Measurements from ENCODE around the gene DBNL.
"Not testable (repeated sequence)": the region's sequence is repeated elsewhere in the genome, so short reads cannot be mapped to it uniquely, and the experiment has no call there.

The DBNL gene

DNA sequence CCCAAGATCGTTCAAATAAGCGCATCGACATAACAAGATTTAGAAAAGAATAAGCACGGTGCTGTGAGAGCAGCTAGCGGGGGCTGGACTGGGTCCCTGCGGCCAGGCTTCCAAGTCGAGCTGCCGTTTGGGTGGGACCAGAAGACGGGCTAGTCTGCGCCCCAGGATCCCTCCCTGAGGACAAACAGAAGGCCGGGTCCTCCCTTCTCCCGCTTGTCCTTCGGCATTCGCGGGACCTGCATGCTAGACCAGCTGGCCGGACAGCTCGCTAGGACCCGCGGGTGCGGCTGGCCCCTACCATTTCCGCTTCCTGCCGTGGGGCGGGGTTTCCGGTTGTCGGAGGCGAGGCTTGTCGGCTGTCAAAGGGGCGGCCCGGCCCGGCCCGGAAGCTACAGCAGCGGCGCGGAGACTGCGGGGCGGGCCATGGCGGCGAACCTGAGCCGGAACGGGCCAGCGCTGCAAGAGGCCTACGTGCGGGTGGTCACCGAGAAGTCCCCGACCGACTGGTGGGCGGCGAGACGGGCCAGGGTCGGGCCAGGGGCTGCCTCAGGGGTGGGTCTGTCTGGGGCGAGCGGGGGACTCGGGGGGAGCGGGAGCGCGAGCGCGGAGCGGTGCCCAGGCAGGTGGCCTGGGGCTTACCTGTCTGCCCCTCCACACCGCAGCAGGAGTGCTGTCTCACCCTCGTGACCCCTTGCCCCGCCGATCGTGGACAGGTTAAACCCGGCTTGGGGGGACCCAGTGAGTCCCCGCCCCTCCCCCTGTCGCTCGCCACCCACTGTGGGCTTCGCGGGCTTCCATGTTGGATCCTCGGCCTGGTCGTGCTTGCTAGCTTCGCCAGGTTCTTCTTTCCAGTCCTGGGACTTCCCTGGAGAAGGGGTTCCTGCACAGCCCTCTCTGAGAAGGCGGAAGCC lies at the start of gene DBNL:
TSS of gene DBNL (plus strand) at position 388 of the 911 bp plus-strand sequence. CDS start at position 424, 36 bp downstream.
- DNase-seq (ENCODE audit: low read depth in 2 of 2, low spot score in 1 of 2), result peak; percentile 77 to 84

- not testable (repeated sequence) for DNase-seq (ENCODE audit: low read depth in 2 of 2, low spot score in 1 of 2)
Observed at GRCh38 chr7:43997532-43997931, 47.0 kb upstream of the DBNL start, which contains the start of gene SPDYE1. TSS of gene SPDYE1 (plus strand) at chr7:43997897. CDS start at chr7:43999950, 2,053 bp downstream.

DNA sequence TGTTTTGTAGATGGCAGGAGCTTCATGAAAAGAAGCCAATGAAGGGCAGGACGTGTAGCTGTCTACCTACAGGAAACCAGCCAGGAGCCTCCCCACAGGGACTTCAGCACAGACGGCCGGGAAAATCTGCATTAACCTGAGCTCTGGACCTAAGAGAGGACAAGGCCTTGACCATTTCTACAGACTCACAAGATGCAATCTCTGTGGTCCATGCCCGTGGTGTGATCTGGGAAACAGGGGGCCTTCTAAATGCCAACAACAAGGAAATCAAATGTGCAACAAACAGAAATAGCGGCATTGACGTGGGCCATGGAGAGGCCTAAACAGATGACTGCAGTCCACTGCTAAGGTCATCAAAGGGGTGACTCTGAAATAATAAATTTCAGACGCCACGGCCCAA lies 32.4 kb upstream of the DBNL start:
- DNase-seq (ENCODE audit: low read depth in 2 of 2, low spot score in 1 of 2), result not testable (repeated sequence)

DNA sequence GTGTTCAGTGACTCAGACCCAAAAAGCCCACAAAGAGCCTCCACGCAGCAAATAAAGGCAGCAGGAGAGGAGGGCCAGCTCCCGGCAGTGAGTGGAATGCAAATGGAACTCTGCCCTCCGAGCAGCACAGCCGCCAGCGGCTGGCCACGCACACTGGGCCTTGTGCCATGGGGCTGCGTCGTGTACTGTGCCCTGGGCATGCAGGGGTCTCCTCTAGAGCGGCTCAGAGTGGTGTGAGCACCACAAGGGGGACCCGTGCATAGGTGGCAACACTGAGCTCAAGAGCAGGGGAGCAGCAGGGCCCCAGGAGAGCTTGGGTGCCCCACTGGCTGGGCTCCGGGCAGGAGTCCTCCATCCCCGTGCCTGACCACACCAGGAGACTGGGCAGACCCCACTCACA lies 29.4 kb upstream of the DBNL start:
- DNase-seq (ENCODE audit: low read depth in 2 of 2, low spot score in 1 of 2), result not testable (repeated sequence)

DNA sequence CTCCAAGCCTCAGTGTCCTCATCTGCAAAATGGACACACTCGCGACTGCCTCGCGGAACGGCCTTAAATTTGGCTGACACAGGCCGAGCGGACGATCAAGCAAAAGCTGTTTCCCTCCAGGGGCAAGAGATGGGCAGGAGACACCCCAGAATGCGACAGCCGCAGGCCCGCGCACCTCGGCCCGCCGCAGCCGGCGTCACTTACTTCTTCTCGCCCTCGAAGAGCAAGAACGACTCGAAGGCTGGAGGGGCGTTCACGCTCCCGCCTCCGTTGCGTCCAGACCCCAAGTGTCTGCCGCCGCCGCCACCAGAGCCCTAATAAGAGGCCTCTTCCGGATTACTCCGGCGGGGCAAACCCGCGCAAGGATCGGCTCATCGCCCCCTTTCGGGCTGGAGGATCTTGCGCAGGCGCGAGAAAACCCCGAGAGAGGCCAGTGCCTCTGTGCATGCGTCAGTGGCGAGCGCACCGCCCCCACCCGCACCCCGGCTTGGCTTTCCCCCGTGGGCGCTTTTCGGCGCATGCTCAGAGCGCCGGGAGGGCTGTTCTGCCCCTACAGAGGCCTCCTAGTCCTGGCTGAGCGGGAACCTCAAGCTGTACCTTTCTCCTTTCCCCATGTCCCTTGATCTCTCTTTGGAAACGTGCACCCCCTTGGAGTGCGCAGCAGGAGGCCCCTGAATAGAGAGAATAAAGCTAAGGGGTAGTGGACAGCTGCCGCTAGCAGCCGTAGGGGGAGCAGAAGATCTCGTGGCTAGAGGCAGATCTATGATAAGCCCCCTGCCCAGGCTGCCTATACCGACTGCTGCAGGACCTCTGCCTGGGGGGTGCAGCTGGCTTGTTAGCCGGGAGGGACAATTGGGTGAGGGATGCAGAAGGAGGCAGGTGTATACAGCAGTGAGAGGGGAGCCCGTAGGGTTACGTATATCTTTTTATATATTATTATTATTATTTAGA lies 25.4 kb upstream of the DBNL start:
- DNase-seq (ENCODE audit: low read depth in 2 of 2, low spot score in 1 of 2), result peak; percentile 95 to 98

GRCh38 chr7:44019825-44020224 lies 24.7 kb upstream of the DBNL start:
- DNase-seq (ENCODE audit: low read depth in 2 of 2, low spot score in 1 of 2), result not testable (repeated sequence)

DNA sequence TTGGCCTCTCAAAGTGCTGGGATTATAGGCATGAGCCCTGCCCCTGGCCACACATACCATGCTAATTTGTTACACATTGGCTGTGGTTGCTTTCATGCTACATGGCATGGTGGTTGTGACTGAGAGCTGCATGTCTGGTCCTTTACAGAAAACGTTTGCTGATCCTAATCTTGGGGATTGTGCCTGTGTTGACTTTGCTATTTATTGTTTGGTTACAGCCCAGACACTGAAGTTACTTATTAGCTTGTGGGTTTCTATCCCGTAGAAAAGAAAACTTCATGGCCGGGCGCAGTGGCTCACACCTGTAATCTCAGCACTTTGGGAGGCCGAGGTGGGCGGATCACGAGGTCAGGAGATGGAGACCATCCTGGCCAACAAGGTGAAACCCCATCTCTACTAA lies 22.4 kb upstream of the DBNL start:
- DNase-seq (ENCODE audit: low read depth in 2 of 2, low spot score in 1 of 2), result not testable (repeated sequence)

GRCh38 chr7:44022796-44023467 lies 21.6 kb upstream of the DBNL start:
- DNase-seq (ENCODE audit: low read depth in 2 of 2, low spot score in 1 of 2), result not testable (repeated sequence)

GRCh38 chr7:44029433-44029832 lies 15.1 kb upstream of the DBNL start:
- DNase-seq (ENCODE audit: low read depth in 2 of 2, low spot score in 1 of 2), result not testable (repeated sequence)

DNA sequence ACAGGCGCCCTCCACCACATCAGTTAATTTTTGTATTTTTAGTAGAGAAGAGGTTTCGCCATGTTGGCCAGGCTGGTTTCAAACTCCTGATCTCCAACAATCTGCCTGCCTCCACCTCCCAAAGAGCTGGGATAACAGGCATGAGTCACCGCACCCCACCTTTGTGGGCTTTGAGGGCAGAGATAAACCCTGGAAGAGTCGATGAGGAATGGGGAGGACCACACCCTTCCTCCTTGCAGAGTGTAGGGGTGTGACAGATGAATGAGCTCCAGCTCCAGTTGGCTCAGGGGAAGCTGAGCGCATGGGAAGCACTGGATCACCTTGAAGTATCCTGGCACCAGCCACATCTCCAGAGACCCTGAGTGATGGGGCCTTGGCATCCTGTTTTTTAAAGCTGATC lies 14.5 kb upstream of the DBNL start:
- DNase-seq (ENCODE audit: low read depth in 2 of 2, low spot score in 1 of 2), result not testable (repeated sequence)

DNA sequence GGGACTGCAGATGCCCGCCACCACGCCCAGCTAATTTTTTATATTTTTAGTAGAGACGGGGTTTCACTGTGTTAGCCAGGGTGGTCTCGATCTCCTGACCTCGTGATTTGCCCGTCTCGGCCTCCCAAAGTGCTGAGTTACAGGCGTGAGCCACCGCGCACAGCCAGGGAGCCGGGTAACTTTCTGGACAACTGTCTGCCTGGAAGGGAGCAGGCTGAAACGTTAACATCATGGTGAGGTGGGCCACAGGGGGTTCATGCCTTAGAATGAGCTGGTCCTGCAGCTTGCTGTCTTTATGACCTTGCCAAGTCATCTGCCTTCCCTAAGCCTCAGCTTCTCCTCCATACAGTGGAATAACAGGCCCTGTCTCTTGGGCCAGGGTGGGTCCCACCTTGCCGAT lies 13.2 kb upstream of the DBNL start:
- not testable (repeated sequence) for DNase-seq (ENCODE audit: low read depth in 2 of 2, low spot score in 1 of 2)

- not testable (repeated sequence) for DNase-seq (ENCODE audit: low read depth in 2 of 2, low spot score in 1 of 2)
Observed at GRCh38 chr7:44032031-44032430, 12.5 kb upstream of the DBNL start.

DNA sequence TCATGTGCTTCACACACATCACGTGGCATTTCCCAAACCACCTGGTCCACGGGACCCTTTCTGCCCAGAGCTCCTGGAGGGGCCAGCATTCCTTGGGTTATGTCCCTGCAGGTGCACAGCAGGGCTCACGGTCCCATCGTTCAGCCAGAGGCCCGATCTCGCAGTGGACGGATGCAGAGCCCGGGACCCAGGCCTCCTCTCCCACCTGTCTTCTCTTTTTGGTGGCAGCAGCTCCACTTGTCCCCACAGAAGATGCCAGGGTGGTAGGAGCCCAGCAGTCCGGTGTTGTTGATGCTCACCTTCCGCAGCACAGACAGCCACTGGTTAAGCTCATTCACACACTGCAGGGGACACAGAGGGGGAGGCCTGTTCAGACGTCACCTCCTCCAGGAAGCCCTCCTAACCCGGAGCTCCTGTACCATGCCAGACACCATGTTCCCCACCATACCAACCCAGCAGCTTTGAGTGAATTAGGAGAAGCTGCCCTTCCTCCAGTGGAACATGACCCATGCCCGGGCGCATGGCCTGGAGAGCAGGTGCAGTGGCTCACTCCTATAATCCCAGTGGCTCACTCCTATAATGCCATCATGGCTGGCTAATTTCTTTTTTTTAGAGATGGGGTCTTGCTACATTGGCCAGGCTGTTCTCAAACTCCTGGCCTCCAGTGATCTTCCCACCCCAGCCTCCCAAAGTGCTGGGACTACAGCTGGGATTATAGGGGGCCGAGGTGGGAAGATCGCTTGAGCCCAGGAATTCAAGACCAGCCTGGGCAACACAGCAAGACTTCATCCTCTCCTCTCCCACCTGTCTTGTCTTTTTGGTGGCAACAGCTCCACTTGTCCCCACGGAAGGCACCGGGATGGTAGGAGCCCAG lies 10.3 kb upstream of the DBNL start:
- DNase-seq (ENCODE audit: low read depth in 2 of 2, low spot score in 1 of 2), result not testable (repeated sequence)

- DNase-seq (ENCODE audit: low read depth in 2 of 2, low spot score in 1 of 2), result not testable (repeated sequence)
Observed at GRCh38 chr7:44036364-44036763, 8.1 kb upstream of the DBNL start.

- DNase-seq (ENCODE audit: low read depth in 2 of 2, low spot score in 1 of 2), result not testable (repeated sequence)
Observed at GRCh38 chr7:44037951-44038350, 6.6 kb upstream of the DBNL start.

DNA sequence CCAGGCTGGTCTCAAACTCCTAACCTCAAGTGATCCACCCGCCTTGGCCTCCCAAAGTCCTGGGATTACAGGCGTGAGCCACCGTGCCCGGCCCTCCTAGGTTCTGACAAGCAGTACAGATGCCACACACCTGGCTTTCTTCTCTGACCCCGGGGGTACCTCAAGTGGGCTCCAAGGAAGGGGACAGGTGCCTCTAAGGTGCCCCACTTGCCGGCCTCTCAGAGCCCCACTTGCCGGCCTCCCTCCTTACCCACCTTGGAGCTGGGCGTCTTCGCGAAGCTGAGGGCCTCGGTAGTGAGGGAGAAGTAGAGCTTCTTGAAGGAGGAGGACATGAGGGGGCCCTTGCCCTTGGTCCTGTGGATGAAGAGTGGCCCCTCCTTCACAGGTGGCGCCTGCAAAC lies 5.9 kb upstream of the DBNL start:
- not testable (repeated sequence) for DNase-seq (ENCODE audit: low read depth in 2 of 2, low spot score in 1 of 2)

GRCh38 chr7:44038961-44039558 lies 5.4 kb upstream of the DBNL start:
- peak; percentile 46 to 53 for DNase-seq (ENCODE audit: low read depth in 2 of 2, low spot score in 1 of 2)

DNA sequence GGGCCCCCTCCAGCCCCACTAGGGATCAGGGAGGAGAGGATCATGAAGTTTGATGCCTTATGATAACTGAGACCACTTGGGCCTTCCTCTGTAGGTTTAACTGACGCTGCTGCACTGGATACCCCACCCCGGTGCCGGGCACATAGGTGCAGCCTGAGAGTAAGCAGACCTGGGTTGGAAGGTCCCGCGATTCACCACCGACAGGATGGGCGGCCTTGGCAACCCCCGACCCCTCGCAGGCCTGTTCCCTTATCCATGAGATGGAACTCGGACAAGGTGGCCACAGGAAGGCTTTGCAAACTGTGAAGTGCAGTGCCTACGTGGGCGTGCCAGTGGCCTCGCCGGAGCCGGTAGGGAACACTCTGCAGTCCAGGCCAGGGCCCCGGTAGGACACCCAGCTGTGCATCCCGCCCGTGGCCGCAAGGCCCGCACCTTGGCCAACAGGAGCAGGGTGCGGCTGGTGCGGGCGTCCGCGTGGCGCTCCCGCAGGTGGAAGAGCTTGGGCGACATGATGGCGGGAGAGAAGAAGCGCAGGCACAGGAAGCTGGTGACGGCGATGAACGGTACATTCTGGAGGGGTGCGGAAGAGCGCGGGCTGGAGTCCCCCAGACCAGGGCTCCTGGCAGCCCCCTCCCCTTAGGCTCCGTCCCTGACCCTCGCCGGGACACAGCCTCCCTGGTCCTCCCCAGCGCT lies 4.6 kb upstream of the DBNL start:
- DNase-seq (ENCODE audit: low read depth in 2 of 2, low spot score in 1 of 2), result not testable (repeated sequence)

GRCh38 chr7:44040493-44040891 lies 4.0 kb upstream of the DBNL start:
- DNase-seq (ENCODE audit: low read depth in 2 of 2, low spot score in 1 of 2), result peak in 1 of 2 donors; percentile 29
